ENCODE measurements around the gene MFAP3.
A peak's percentile ranks its signal among the peaks of the same experiment; 100 is the strongest.

The MFAP3 gene

DNA sequence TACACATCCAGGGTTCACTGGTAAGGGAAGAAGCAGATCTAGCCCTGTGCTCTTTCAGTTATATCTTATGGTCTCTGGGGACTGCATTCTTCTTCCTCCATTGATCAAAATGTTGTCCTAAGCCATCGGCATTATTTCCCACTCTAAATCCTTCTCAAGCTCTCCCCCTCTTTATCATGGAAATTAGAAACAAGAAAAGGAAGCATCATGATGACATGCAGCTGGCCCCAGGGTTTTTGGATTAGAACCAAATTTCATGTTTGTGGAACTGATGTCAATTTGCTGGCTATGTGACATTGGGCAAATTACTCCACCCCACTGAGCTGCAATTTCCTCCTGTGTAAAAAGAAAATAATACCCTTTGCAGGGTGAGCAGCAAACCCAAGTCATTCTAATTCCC lies 39.5 kb downstream of the MFAP3 start:
- Histone ChIP-seq H3K4me3 (ENCODE audit: insufficient read length, low read depth) (no peak overlapping the region), H3K4me1 (ENCODE audit: insufficient read depth, insufficient read length) (no peaks in the 10 kb centered on the region), H3K9me3 (ENCODE audit: insufficient read depth, low read length) (no peaks in the 10 kb centered on the region), H3K9ac (ENCODE audit: insufficient read length, low read depth) (no peak overlapping the region), H3K36me3 (ENCODE audit: insufficient read depth, insufficient read length, low read length) (no peaks in the 10 kb centered on the region), H3K27me3 (ENCODE audit: insufficient read depth, insufficient read length) (no peaks in the 10 kb centered on the region)
- DNase-seq (ENCODE audit: low read depth, low spot score) = peak; percentile 33
- TF ChIP-seq SUZ12 (IDR thresholded peaks at IDR 0.05; ENCODE audit: extremely low read depth, insufficient read depth, insufficient read length) = no peak

DNA sequence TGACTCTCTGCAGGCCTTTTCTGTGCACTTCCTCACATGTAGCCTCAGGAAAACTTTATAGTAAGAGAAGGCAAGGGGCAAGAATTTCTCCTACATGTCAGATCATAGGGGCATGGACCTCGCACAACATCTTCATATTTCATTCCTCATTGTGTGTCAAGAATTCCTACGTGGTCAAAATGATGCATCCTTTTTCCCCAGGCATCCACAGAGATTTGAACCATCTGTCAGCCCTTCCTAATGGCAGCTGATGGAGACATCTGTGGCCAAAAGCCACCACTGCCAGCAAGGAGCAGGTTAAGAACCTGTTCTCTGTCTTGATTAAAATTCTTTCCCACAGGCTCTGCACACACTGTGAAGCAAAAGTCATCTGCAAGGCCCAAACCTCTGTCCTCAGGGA lies 42.5 kb downstream of the MFAP3 start:
- no peak for TF ChIP-seq ZNF274 (IDR thresholded peaks at IDR 0.05; ENCODE audit: low read depth, low read length)
- TF ChIP-seq SUZ12 (IDR thresholded peaks at IDR 0.05; ENCODE audit: extremely low read depth, insufficient read depth, insufficient read length) = no peak
- no peak for TF ChIP-seq YY1 (IDR thresholded peaks at IDR 0.05; ENCODE audit: insufficient read depth, insufficient read length)
- peaks cover 7% of the 10 kb centered on the region for H3K27me3 ChIP-seq (ENCODE audit: insufficient read depth, insufficient read length)
- no peak overlapping the region for H3K9ac ChIP-seq (ENCODE audit: insufficient read length, low read depth)
- no peaks in the 10 kb centered on the region for H3K36me3 ChIP-seq (ENCODE audit: insufficient read depth, insufficient read length, low read length)
- DNase-seq (ENCODE audit: low read depth, low spot score) = no peak
- H3K4me1 ChIP-seq (ENCODE audit: insufficient read depth, insufficient read length) = no peaks in the 10 kb centered on the region
- no peaks in the 10 kb centered on the region for H3K9me3 ChIP-seq (ENCODE audit: insufficient read depth, low read length)
- H3K4me3 ChIP-seq (ENCODE audit: insufficient read length, low read depth) = no peak overlapping the region

DNA sequence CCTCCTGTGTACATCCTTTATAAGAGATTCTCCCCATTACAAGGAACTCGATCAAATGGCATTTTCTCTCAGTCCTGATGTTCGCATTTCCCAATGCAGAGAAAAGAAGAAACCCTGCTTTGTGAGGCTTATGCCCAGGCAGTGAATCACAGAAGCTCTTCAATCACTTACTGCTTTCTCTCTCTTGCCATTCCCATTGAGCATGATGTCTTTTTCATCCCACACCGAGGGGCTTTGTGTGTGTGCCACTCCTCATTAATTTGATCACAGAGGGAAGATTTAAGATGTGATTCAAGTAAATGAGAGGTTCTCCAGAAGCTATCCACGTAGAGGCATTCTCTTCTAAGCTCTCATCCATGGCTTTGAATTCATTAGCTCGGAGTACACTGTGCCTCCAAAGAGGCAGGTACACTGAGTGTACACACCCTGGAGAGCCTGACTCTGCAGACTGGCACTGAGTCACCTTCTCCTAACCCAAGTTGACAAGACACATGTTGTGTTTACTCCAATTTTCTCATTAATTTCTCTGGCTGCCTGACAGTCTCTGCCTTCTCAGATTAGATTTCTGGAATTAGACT lies 45.4 kb downstream of the MFAP3 start:
- DNase-seq (ENCODE audit: low read depth, low spot score) = no peak

DNA sequence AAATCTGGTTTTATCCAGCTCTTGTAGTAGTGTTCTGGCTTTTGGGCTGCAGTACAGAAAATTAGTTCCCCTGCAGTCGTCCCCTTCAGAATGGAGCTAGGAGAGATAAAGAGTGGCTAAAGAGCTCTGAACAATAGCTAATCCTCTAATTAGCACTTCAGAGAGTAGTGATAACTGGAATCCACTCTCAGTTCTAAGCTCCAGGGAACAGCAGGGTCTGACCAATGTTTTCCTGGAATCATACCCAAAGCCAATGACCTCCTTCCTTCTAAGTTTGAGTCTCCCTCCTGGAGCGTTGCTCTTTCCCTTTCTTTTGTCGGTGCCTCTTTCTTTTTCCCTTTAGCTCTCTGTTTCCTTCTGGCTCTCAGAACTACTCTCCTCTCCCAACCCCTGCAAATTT lies 47.4 kb downstream of the MFAP3 start:
- peaks cover 5% of the 10 kb centered on the region for H3K4me1 ChIP-seq (ENCODE audit: insufficient read depth, insufficient read length)
- H3K4me3 ChIP-seq (ENCODE audit: insufficient read length, low read depth) = no peak overlapping the region
- no peaks in the 10 kb centered on the region for H3K36me3 ChIP-seq (ENCODE audit: insufficient read depth, insufficient read length, low read length)
- H3K27me3 ChIP-seq (ENCODE audit: insufficient read depth, insufficient read length) = peaks cover 7% of the 10 kb centered on the region
- TF ChIP-seq SUZ12 (IDR thresholded peaks at IDR 0.05; ENCODE audit: extremely low read depth, insufficient read depth, insufficient read length) (no peak), YY1 (IDR thresholded peaks at IDR 0.05; ENCODE audit: insufficient read depth, insufficient read length) (no peak), ZNF274 (IDR thresholded peaks at IDR 0.05; ENCODE audit: low read depth, low read length) (no peak)
- DNase-seq (ENCODE audit: low read depth, low spot score) = no peak
- no peaks in the 10 kb centered on the region for H3K9me3 ChIP-seq (ENCODE audit: insufficient read depth, low read length)
- H3K9ac ChIP-seq (ENCODE audit: insufficient read length, low read depth) = no peak overlapping the region

More for the DNA sequence above, 45.4 kb downstream of the MFAP3 start:
- H3K27me3 ChIP-seq (ENCODE audit: insufficient read depth, insufficient read length) = peaks cover 7% of the 10 kb centered on the region
- H3K4me1 ChIP-seq (ENCODE audit: insufficient read depth, insufficient read length) = peaks cover 5% of the 10 kb centered on the region
- no peak overlapping the region for H3K9ac ChIP-seq (ENCODE audit: insufficient read length, low read depth)
- no peak for TF ChIP-seq ZNF274 (IDR thresholded peaks at IDR 0.05; ENCODE audit: low read depth, low read length)
- TF ChIP-seq SUZ12 (IDR thresholded peaks at IDR 0.05; ENCODE audit: extremely low read depth, insufficient read depth, insufficient read length) = no peak
- TF ChIP-seq YY1 (IDR thresholded peaks at IDR 0.05; ENCODE audit: insufficient read depth, insufficient read length) = no peak
- no peak overlapping the region for H3K4me3 ChIP-seq (ENCODE audit: insufficient read length, low read depth)
- no peaks in the 10 kb centered on the region for H3K36me3 ChIP-seq (ENCODE audit: insufficient read depth, insufficient read length, low read length)
- no peaks in the 10 kb centered on the region for H3K9me3 ChIP-seq (ENCODE audit: insufficient read depth, low read length)

DNA sequence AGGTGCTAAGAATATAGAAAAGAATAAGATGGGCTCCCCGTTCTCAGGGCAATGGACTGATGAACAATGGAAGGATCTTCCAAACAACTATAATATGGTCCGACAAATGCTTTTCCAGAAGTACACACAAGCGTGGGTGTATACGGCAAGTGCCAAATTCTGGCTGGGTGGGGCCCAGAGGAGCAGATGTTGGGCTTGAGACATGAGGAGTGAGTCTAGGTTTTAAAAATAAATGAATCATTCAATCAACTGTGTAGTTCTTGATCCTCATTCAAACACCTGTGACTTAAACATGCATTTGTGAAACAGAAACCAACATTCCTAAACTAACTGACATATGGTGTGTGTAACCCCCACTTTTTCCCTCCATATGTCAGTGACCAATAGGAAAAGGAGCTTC lies 47.9 kb downstream of the MFAP3 start:
- Histone ChIP-seq H3K36me3 (ENCODE audit: insufficient read depth, insufficient read length, low read length) (no peaks in the 10 kb centered on the region), H3K27me3 (ENCODE audit: insufficient read depth, insufficient read length) (peaks cover 7% of the 10 kb centered on the region), H3K9ac (ENCODE audit: insufficient read length, low read depth) (no peak overlapping the region), H3K9me3 (ENCODE audit: insufficient read depth, low read length) (no peaks in the 10 kb centered on the region), H3K4me3 (ENCODE audit: insufficient read length, low read depth) (no peak overlapping the region), H3K4me1 (ENCODE audit: insufficient read depth, insufficient read length) (peaks cover 8% of the 10 kb centered on the region)
- DNase-seq (ENCODE audit: low read depth, low spot score) = no peak
- TF ChIP-seq ZNF274 (IDR thresholded peaks at IDR 0.05; ENCODE audit: low read depth, low read length) (no peak), SUZ12 (IDR thresholded peaks at IDR 0.05; ENCODE audit: extremely low read depth, insufficient read depth, insufficient read length) (no peak), YY1 (IDR thresholded peaks at IDR 0.05; ENCODE audit: insufficient read depth, insufficient read length) (no peak)

DNA sequence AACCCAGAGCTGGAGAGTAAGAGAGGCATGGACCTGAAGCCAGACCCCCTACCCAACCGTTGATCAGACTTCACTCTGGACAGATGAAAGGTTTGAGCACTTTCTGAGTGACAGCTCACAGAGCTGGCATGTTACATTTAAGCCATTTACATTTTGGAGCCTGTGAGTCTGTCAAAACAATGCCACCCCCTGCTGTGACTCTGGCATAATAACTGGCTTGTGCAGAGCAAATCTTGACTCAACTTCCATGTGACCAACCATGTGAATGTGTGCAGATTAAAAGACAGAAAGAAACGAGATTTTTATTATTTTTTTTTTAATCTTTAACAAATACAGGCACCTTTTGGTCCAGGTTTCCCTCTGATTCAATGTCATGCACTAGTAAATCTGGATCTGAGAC lies 48.5 kb downstream of the MFAP3 start:
- H3K27me3 ChIP-seq (ENCODE audit: insufficient read depth, insufficient read length) = peaks cover 7% of the 10 kb centered on the region
- H3K9me3 ChIP-seq (ENCODE audit: insufficient read depth, low read length) = no peaks in the 10 kb centered on the region
- TF ChIP-seq YY1 (IDR thresholded peaks at IDR 0.05; ENCODE audit: insufficient read depth, insufficient read length) = no peak
- TF ChIP-seq SUZ12 (IDR thresholded peaks at IDR 0.05; ENCODE audit: extremely low read depth, insufficient read depth, insufficient read length) = no peak
- TF ChIP-seq ZNF274 (IDR thresholded peaks at IDR 0.05; ENCODE audit: low read depth, low read length) = no peak
- no peak overlapping the region for H3K9ac ChIP-seq (ENCODE audit: insufficient read length, low read depth)
- H3K36me3 ChIP-seq (ENCODE audit: insufficient read depth, insufficient read length, low read length) = no peaks in the 10 kb centered on the region
- no peak overlapping the region for H3K4me3 ChIP-seq (ENCODE audit: insufficient read length, low read depth)
- peaks cover 8% of the 10 kb centered on the region for H3K4me1 ChIP-seq (ENCODE audit: insufficient read depth, insufficient read length)
- DNase-seq (ENCODE audit: low read depth, low spot score) = no peak

DNA sequence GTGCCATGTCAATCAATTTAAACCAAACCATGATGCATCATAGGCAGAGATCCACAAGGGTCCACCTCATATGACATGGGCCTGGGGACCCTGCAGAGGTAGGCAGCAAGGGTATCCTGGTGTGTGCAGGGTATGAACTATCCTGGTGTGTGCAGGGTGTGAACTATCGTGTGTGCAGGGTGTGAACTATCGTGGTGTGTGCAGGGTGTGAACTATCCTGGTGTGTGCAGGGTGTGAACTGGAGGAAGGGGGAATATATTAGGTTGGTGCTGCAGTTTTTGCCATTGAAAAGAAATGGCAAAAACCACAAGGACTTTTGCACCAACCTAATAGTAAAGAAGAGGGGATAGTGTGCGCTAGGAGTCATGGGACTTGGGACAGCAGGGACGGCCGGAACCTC lies 50.0 kb downstream of the MFAP3 start:
- DNase-seq (ENCODE audit: low read depth, low spot score) = no peak
- no peak for TF ChIP-seq SUZ12 (IDR thresholded peaks at IDR 0.05; ENCODE audit: extremely low read depth, insufficient read depth, insufficient read length)
- no peak for TF ChIP-seq ZNF274 (IDR thresholded peaks at IDR 0.05; ENCODE audit: low read depth, low read length)
- no peak for TF ChIP-seq YY1 (IDR thresholded peaks at IDR 0.05; ENCODE audit: insufficient read depth, insufficient read length)
- no peak overlapping the region for H3K4me3 ChIP-seq (ENCODE audit: insufficient read length, low read depth)
- peaks cover 8% of the 10 kb centered on the region for H3K4me1 ChIP-seq (ENCODE audit: insufficient read depth, insufficient read length)
- H3K9me3 ChIP-seq (ENCODE audit: insufficient read depth, low read length) = no peaks in the 10 kb centered on the region
- peaks cover 7% of the 10 kb centered on the region for H3K27me3 ChIP-seq (ENCODE audit: insufficient read depth, insufficient read length)
- H3K9ac ChIP-seq (ENCODE audit: insufficient read length, low read depth) = no peak overlapping the region
- no peaks in the 10 kb centered on the region for H3K36me3 ChIP-seq (ENCODE audit: insufficient read depth, insufficient read length, low read length)
